H1 (cell line): ENCODE results near the gene SIM2. TPM values are rescaled to one million over a fixed set of nuclear protein-coding genes. Genes with fewer than 3 reads are reported as not detected.

Experiments
- NRF1 ChIP-seq: IDR thresholded peaks from 2 replicates; pipeline ENCODE4 v1.6.1; 2011; ENCODE audit warnings: mild to moderate bottlenecking, low read depth, low read length, improper control_type of control experiment
- polyA plus RNA-seq, 7 experiments: library from polyadenylated mRNA; depleted of rRNA in 3 of 7; stranded (reverse) in 5 of 7; unstranded in 2 of 7; fragments of >200 nt in 5 of 7; fragments of 200-250 nt in 2 of 7; gene quantifications; 1 replicate in 5 of 7; 2 replicates in 1 of 7; 4 replicates in 1 of 7; pipeline versions ENCODE4 v1.2.1 to v1.2.3, GENCODE V29; 2011 to 2013; ENCODE audit warnings: missing spikeins in 2 of 7, mixed read lengths in 2 of 7
- total RNA-seq: library from RNA; stranded (reverse); fragmentation: NEBNext Ultra II Directional; extraction: Animal tissue kit (Norgen Biotek cat#: 25700); gene quantifications from 2 replicates; pipeline ENCODE4 v1.2.1, GENCODE V29; 2021
- TF ChIP-seq, protein P1 (sequence below): fragments of 300-600 bp; sonication (generic); IDR thresholded peaks from 2 replicates; pipeline ENCODE4 v1.7.1; 2012; ENCODE audit warnings: low read length, moderate library complexity, mild to moderate bottlenecking, inconsistent platforms; ENCODE audit not compliant: insufficient replicate concordance
- TF ChIP-seq, protein P2 (sequence below): IDR thresholded peaks from 2 replicates; pipeline ENCODE4 v1.6.1; 2012; ENCODE audit warnings: inconsistent platforms

SIM2 gene
- total and polyA plus RNA-seq, 2 of the 8 experiments (the other 6 are each of a cell fraction or from before 2014, with no cell fraction given) = 0.05 to 0.26 TPM

DNA sequence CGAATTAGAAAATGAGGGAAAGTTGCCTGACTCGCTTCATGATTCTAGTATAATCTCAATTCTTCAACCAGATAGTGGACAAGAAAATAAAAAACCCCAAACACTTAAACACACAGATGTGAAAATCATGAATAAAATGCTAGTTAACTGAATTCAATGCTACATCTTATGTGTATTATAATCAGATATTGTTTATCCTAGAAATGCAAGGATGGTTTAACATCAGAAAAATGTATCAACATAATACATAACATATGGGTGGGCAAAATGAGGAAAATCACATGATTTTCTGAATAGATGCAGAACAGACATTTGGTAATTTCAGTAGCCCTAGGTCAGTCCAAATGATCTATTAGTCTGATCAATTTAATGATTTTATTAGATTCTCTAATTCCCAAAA, 97.2 kb downstream of the SIM2 start (continued):
- TF ChIP-seq, protein P1, sequence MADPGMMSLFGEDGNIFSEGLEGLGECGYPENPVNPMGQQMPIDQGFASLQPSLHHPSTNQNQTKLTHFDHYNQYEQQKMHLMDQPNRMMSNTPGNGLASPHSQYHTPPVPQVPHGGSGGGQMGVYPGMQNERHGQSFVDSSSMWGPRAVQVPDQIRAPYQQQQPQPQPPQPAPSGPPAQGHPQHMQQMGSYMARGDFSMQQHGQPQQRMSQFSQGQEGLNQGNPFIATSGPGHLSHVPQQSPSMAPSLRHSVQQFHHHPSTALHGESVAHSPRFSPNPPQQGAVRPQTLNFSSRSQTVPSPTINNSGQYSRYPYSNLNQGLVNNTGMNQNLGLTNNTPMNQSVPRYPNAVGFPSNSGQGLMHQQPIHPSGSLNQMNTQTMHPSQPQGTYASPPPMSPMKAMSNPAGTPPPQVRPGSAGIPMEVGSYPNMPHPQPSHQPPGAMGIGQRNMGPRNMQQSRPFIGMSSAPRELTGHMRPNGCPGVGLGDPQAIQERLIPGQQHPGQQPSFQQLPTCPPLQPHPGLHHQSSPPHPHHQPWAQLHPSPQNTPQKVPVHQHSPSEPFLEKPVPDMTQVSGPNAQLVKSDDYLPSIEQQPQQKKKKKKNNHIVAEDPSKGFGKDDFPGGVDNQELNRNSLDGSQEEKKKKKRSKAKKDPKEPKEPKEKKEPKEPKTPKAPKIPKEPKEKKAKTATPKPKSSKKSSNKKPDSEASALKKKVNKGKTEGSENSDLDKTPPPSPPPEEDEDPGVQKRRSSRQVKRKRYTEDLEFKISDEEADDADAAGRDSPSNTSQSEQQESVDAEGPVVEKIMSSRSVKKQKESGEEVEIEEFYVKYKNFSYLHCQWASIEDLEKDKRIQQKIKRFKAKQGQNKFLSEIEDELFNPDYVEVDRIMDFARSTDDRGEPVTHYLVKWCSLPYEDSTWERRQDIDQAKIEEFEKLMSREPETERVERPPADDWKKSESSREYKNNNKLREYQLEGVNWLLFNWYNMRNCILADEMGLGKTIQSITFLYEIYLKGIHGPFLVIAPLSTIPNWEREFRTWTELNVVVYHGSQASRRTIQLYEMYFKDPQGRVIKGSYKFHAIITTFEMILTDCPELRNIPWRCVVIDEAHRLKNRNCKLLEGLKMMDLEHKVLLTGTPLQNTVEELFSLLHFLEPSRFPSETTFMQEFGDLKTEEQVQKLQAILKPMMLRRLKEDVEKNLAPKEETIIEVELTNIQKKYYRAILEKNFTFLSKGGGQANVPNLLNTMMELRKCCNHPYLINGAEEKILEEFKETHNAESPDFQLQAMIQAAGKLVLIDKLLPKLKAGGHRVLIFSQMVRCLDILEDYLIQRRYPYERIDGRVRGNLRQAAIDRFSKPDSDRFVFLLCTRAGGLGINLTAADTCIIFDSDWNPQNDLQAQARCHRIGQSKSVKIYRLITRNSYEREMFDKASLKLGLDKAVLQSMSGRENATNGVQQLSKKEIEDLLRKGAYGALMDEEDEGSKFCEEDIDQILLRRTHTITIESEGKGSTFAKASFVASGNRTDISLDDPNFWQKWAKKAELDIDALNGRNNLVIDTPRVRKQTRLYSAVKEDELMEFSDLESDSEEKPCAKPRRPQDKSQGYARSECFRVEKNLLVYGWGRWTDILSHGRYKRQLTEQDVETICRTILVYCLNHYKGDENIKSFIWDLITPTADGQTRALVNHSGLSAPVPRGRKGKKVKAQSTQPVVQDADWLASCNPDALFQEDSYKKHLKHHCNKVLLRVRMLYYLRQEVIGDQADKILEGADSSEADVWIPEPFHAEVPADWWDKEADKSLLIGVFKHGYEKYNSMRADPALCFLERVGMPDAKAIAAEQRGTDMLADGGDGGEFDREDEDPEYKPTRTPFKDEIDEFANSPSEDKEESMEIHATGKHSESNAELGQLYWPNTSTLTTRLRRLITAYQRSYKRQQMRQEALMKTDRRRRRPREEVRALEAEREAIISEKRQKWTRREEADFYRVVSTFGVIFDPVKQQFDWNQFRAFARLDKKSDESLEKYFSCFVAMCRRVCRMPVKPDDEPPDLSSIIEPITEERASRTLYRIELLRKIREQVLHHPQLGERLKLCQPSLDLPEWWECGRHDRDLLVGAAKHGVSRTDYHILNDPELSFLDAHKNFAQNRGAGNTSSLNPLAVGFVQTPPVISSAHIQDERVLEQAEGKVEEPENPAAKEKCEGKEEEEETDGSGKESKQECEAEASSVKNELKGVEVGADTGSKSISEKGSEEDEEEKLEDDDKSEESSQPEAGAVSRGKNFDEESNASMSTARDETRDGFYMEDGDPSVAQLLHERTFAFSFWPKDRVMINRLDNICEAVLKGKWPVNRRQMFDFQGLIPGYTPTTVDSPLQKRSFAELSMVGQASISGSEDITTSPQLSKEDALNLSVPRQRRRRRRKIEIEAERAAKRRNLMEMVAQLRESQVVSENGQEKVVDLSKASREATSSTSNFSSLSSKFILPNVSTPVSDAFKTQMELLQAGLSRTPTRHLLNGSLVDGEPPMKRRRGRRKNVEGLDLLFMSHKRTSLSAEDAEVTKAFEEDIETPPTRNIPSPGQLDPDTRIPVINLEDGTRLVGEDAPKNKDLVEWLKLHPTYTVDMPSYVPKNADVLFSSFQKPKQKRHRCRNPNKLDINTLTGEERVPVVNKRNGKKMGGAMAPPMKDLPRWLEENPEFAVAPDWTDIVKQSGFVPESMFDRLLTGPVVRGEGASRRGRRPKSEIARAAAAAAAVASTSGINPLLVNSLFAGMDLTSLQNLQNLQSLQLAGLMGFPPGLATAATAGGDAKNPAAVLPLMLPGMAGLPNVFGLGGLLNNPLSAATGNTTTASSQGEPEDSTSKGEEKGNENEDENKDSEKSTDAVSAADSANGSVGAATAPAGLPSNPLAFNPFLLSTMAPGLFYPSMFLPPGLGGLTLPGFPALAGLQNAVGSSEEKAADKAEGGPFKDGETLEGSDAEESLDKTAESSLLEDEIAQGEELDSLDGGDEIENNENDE = no peak
- TF ChIP-seq, protein P2, sequence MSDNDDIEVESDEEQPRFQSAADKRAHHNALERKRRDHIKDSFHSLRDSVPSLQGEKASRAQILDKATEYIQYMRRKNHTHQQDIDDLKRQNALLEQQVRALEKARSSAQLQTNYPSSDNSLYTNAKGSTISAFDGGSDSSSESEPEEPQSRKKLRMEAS = no peak
- TF ChIP-seq NRF1 = no peak
